Sigmoid colon (tissue), 7 donors: ENCODE results near the gene ADRB2. TPM values are rescaled to one million over a fixed set of nuclear protein-coding genes. Genes with fewer than 3 reads are reported as not detected.

ENCODE experiments used
- DNase-seq: peaks from one replicate; pipeline ENCODE4 v3.0.0-alpha.2; 2019
- H3K27ac ChIP-seq, 4 donors: fragments of 200-600 bp; sonication (generic); one replicate each; pipeline ENCODE4 v1.5.1; 2016 to 2019; ENCODE audit warnings: mild to moderate bottlenecking in 1 of 4
- H3K27me3 ChIP-seq, 3 donors: fragments of 200-600 bp; sonication (generic); one replicate each; pipeline ENCODE4 v1.5.1; 2019; ENCODE audit warnings: mild to moderate bottlenecking in 1 of 3
- H3K36me3 ChIP-seq, 4 donors: fragments of 200-600 bp; sonication (generic); one replicate each; pipeline ENCODE4 v1.5.1; 2016 to 2019
- H3K4me1 ChIP-seq, 4 donors: fragments of 200-600 bp; sonication (generic); one replicate each; pipeline ENCODE4 v1.5.1; 2017 to 2019
- H3K4me3 ChIP-seq, 4 donors: fragments of 200-600 bp; sonication (generic); one replicate each; pipeline ENCODE4 v1.5.1; 2017 to 2019; ENCODE audit warnings: mild to moderate bottlenecking in 2 of 4, moderate library complexity in 1 of 4
- H3K9me3 ChIP-seq, 4 donors: fragments of 200-600 bp in 3 of 4; sonication (generic) in 3 of 4; one replicate each; pipeline versions ENCODE4 v1.5.1 to v1.6.1; 2013 to 2019
- EP300 ChIP-seq, 4 donors: sonication (generic); formaldehyde crosslinking; IDR thresholded peaks; one replicate each; pipeline ENCODE4 v1.6.1; 2017; ENCODE audit warnings: antibody characterized with exemption in 4 of 4
- POLR2A ChIP-seq, 2 donors: fragments of 450-650 bp; IDR thresholded peaks; one replicate each; pipeline ENCODE4 v1.6.1; 2016; ENCODE audit warnings: antibody characterized with exemption in 2 of 2, mild to moderate bottlenecking in 2 of 2, moderate library complexity in 2 of 2
- POLR2AphosphoS5 ChIP-seq, 4 donors: sonication (generic); formaldehyde crosslinking; IDR thresholded peaks; one replicate each; pipeline ENCODE4 v1.6.1; 2017; ENCODE audit warnings: antibody characterized with exemption in 4 of 4
- WGBS, 2 donors: extraction: QIAGEN DNeasy Blood & Tissue Kit; methylation state at CpG; one replicate each; pipeline ENCODE4 v1.1.7; 2013; 5-methylcytosine and 5-hydroxymethylcytosine counted together
- intact Hi-C: fragments of 100-400 bp; cut with DNase I; formaldehyde crosslinking; loops from one replicate; pipeline ENCODE4 v1.15.1; 2023
- polyA plus RNA-seq, 3 donors: library from polyadenylated mRNA; stranded (reverse); fragments of 200-250 nt; gene quantifications; one replicate each; pipeline ENCODE4 v1.2.3, GENCODE V29; 2013
- total RNA-seq, 4 donors: library from RNA; depleted of rRNA; stranded (reverse); fragments of >200 nt; gene quantifications; one replicate each; pipeline ENCODE4 v1.1.0, GENCODE V29; 2016
- TF ChIP-seq, protein P1 (sequence below), 4 experiments: fragments of 450-650 bp in 3 of 4; fragments of 200-600 bp in 1 of 4; IDR thresholded peaks; one replicate each; pipeline ENCODE4 v1.5.1; 2016 to 2019; ENCODE audit warnings: antibody characterized with exemption in 4 of 4, mild to moderate bottlenecking in 3 of 4, moderate library complexity in 2 of 4
- donor health status: healthy with polysubstance abuse.
- donor health status: Bipolar disorder and iron deficiency.
- donor health status: healthy.

The ADRB2 gene
- total and polyA plus RNA-seq, 7 donors, result 0.60 to 4.3 (median 2.3) TPM; not detected in 1

- Histone ChIP-seq H3K9me3 (no peaks in the 10 kb centered on the region), H3K36me3 (no peaks in the 10 kb centered on the region), H3K4me3 (no peak overlapping the region), H3K27ac (no peak overlapping the region), H3K27me3 (no peaks in the 10 kb centered on the region), H3K4me1 (peaks cover 0 to 5% (median 0%) of the 10 kb centered on the region in 4 donors)
- intact Hi-C loops, result no loop called here
- DNase-seq, result no peak
- 77 to 78% methylated on average over 11 of the region's 11 CpGs for WGBS, 2 donors
- TF ChIP-seq, protein P1, sequence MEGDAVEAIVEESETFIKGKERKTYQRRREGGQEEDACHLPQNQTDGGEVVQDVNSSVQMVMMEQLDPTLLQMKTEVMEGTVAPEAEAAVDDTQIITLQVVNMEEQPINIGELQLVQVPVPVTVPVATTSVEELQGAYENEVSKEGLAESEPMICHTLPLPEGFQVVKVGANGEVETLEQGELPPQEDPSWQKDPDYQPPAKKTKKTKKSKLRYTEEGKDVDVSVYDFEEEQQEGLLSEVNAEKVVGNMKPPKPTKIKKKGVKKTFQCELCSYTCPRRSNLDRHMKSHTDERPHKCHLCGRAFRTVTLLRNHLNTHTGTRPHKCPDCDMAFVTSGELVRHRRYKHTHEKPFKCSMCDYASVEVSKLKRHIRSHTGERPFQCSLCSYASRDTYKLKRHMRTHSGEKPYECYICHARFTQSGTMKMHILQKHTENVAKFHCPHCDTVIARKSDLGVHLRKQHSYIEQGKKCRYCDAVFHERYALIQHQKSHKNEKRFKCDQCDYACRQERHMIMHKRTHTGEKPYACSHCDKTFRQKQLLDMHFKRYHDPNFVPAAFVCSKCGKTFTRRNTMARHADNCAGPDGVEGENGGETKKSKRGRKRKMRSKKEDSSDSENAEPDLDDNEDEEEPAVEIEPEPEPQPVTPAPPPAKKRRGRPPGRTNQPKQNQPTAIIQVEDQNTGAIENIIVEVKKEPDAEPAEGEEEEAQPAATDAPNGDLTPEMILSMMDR (IDR thresholded peaks at IDR 0.05), result no peak
Measured at GRCh38 chr5:148836272-148837250, 10.2 kb downstream of the ADRB2 start.

DNA sequence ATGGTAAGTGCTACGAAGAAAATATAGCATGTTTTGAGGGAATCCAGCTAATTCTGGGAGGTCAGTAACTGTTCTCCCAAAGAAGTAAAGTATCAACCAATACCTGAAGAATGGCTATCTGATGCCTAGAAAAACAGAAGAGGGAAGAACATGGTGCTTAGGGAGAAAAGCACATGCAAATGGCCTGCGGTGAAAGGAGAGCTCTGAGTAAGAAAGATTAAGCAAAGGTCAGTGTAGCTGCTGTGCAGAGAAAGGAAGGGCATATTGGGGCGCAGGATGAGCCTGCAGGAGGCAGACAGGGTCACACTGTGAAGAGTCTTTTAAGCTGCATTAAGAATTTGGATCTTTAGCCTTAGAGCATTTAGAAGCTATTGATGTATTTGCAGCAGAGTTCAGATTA is 11.0 kb downstream of the ADRB2 start:
- WGBS, 2 donors, result 91 to 94% methylated on average over 3 of the region's 3 CpGs
- Histone ChIP-seq H3K27me3 (no peaks in the 10 kb centered on the region), H3K36me3 (no peaks in the 10 kb centered on the region), H3K4me1 (peaks cover 0 to 2% (median 0%) of the 10 kb centered on the region in 4 donors), H3K4me3 (no peak overlapping the region), H3K27ac (no peak overlapping the region), H3K9me3 (no peaks in the 10 kb centered on the region)
- TF ChIP-seq EP300 (IDR thresholded peaks at IDR 0.05), result no peak
- TF ChIP-seq, protein P1 (IDR thresholded peaks at IDR 0.05), result no peak
- no peak for TF ChIP-seq POLR2A (IDR thresholded peaks at IDR 0.05)
- intact Hi-C loops, result no loop called here
- DNase-seq, result no peak

DNA sequence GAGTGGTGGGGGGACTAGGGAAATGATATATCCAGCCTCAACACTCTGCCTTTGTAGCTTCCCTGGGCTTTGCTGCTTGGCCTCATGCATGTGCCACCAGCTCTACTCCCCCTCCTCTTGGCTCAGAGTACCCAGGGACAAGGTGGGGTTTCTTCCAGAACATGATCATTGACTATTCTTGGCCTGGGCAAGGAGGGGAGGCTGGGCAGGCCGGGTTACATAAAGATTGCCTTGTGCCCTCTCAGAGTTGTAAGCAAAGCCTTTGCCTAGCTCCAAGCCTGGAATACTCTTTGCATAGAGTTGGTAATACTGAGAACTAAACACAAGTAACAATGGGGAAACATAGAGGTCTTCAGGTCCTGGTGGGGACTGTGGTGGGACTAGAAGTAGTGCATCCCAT is 11.9 kb downstream of the ADRB2 start:
- WGBS, 2 donors, result 90 to 92% methylated on average over 1 of the region's 1 CpG
- no peak for DNase-seq
- intact Hi-C loops, result no loop called here

DNA sequence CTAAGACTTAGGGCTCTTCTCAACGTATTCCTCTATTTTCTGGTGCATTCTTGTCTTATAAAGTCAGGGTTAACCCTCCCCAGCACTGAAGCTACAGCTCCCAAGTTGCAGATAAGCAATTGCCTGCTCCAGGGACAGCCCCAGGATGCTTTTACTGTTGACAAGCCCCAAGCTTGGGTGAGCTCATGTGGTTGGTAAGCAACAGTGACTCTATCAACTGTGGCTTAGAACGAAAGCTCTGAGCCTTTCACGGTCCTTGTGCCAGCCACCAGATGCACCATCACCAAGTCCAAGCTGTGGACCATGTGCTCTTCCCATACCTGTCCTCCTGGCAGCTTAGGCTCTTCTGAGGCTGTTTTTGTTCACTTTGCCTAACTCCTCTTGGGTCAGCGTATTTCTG is 13.5 kb downstream of the ADRB2 start:
- Histone ChIP-seq H3K4me3 (no peak overlapping the region), H3K27ac (no peak overlapping the region), H3K9me3 (no peaks in the 10 kb centered on the region), H3K36me3 (no peaks in the 10 kb centered on the region), H3K4me1 (no peaks in the 10 kb centered on the region), H3K27me3 (no peaks in the 10 kb centered on the region)
- TF ChIP-seq POLR2AphosphoS5 (IDR thresholded peaks at IDR 0.05), result no peak
- TF ChIP-seq, protein P1 (IDR thresholded peaks at IDR 0.05), result no peak
- no peak for TF ChIP-seq EP300 (IDR thresholded peaks at IDR 0.05)
- intact Hi-C loops, result no loop called here
- DNase-seq, result no peak
- 74 to 87% methylated on average over 4 of the region's 4 CpGs for WGBS, 2 donors

More for the DNA sequence above, 11.9 kb downstream of the ADRB2 start:
- no peaks in the 10 kb centered on the region for H3K27me3 ChIP-seq
- H3K9me3 ChIP-seq, result no peaks in the 10 kb centered on the region
- no peak for TF ChIP-seq EP300 (IDR thresholded peaks at IDR 0.05)
- no peak for TF ChIP-seq POLR2AphosphoS5 (IDR thresholded peaks at IDR 0.05)
- TF ChIP-seq, protein P1 (IDR thresholded peaks at IDR 0.05), result no peak
- no peak for TF ChIP-seq POLR2A (IDR thresholded peaks at IDR 0.05)
- no peak overlapping the region for H3K27ac ChIP-seq
- H3K4me1 ChIP-seq, result no peaks in the 10 kb centered on the region
- H3K36me3 ChIP-seq, result no peaks in the 10 kb centered on the region
- no peak overlapping the region for H3K4me3 ChIP-seq
